ENCODE data around the gene PPP1R18. TPM values are rescaled to one million over a fixed set of nuclear protein-coding genes. Genes with fewer than 3 reads are reported as not detected.

The PPP1R18 gene
- total and polyA plus RNA-seq, 9 of the 15 experiments (the other 6 are each of a cell fraction or from before 2014, with no cell fraction given), result 12.0 to 99.2 (median 42.6) TPM

- TF ChIP-seq SP2 (IDR thresholded peaks at IDR 0.05; ENCODE audit: extremely low read depth, low read depth, low read length, poor library complexity, severe bottlenecking), result no peak
- no peak for TF ChIP-seq RBM22 (IDR thresholded peaks at IDR 0.05; ENCODE audit: low read depth, low read length, poor library complexity, severe bottlenecking)
- TF ChIP-seq HNRNPL (IDR thresholded peaks at IDR 0.05; ENCODE audit: low read depth, low read length), result no peak
- TF ChIP-seq, protein P1, sequence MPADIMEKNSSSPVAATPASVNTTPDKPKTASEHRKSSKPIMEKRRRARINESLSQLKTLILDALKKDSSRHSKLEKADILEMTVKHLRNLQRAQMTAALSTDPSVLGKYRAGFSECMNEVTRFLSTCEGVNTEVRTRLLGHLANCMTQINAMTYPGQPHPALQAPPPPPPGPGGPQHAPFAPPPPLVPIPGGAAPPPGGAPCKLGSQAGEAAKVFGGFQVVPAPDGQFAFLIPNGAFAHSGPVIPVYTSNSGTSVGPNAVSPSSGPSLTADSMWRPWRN (IDR thresholded peaks at IDR 0.05; ENCODE audit: low read depth), result no peak
- TF ChIP-seq, protein P2, sequence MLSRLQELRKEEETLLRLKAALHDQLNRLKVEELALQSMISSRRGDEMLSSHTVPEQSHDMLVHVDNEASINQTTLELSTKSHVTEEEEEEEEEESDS (CRISPR knock-in tag; IDR thresholded peaks at IDR 0.05), result no peak
- TF ChIP-seq, protein P3, sequence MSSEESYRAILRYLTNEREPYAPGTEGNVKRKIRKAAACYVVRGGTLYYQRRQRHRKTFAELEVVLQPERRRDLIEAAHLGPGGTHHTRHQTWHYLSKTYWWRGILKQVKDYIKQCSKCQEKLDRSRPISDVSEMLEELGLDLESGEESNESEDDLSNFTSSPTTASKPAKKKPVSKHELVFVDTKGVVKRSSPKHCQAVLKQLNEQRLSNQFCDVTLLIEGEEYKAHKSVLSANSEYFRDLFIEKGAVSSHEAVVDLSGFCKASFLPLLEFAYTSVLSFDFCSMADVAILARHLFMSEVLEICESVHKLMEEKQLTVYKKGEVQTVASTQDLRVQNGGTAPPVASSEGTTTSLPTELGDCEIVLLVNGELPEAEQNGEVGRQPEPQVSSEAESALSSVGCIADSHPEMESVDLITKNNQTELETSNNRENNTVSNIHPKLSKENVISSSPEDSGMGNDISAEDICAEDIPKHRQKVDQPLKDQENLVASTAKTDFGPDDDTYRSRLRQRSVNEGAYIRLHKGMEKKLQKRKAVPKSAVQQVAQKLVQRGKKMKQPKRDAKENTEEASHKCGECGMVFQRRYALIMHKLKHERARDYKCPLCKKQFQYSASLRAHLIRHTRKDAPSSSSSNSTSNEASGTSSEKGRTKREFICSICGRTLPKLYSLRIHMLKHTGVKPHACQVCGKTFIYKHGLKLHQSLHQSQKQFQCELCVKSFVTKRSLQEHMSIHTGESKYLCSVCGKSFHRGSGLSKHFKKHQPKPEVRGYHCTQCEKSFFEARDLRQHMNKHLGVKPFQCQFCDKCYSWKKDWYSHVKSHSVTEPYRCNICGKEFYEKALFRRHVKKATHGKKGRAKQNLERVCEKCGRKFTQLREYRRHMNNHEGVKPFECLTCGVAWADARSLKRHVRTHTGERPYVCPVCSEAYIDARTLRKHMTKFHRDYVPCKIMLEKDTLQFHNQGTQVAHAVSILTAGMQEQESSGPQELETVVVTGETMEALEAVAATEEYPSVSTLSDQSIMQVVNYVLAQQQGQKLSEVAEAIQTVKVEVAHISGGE (CRISPR knock-in tag; IDR thresholded peaks at IDR 0.05), result no peak
- peak; percentile 28; the same call in 1 of the 2 replicates for TF ChIP-seq KLF1 (tag; IDR thresholded peaks at IDR 0.05)
- no peak for TF ChIP-seq STAT5B (CRISPR knock-in tag; IDR thresholded peaks at IDR 0.05)
- no peak for TF ChIP-seq ZFP30 (CRISPR knock-in tag; IDR thresholded peaks at IDR 0.05; ENCODE audit: borderline replicate concordance)
- TF ChIP-seq RREB1 (CRISPR knock-in tag; IDR thresholded peaks at IDR 0.05), result no peak
- TF ChIP-seq EHMT2 (IDR thresholded peaks at IDR 0.05), result no peak
- TF ChIP-seq ZNF232 (CRISPR knock-in tag; IDR thresholded peaks at IDR 0.05), result no peak
- TF ChIP-seq POLR2AphosphoS5 (IDR thresholded peaks at IDR 0.05; ENCODE audit: control insufficient read depth, insufficient read depth, low read depth, low read length), result peak; percentile 42; the same call in 1 of the 2 replicates
- TF ChIP-seq, protein P4, sequence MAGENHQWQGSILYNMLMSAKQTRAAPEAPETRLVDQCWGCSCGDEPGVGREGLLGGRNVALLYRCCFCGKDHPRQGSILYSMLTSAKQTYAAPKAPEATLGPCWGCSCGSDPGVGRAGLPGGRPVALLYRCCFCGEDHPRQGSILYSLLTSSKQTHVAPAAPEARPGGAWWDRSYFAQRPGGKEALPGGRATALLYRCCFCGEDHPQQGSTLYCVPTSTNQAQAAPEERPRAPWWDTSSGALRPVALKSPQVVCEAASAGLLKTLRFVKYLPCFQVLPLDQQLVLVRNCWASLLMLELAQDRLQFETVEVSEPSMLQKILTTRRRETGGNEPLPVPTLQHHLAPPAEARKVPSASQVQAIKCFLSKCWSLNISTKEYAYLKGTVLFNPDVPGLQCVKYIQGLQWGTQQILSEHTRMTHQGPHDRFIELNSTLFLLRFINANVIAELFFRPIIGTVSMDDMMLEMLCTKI (IDR thresholded peaks at IDR 0.05; ENCODE audit: partially characterized antibody), result no peak
Observed at GRCh38 chr6:30722280-30723112, 36.1 kb upstream of the PPP1R18 start (continued).
